HEK293 (cell line): ENCODE measurements around the gene SLC5A9.

Experiments
- CTCF ChIA-PET: fragments of 350-600 bp; formaldehyde crosslinking; extraction: SDS; loops from one replicate; lab custom pipeline; 2021; ENCODE audit warnings: antibody characterized with exemption; lab: Yijun Ruan, JAX
- POLR2A ChIA-PET: fragments of 300-600 bp; formaldehyde crosslinking; extraction: SDS; loops from one replicate; lab custom pipeline; 2020; ENCODE audit warnings: antibody characterized with exemption, inconsistent platforms; lab: Yijun Ruan, JAX
- H3K27ac ChIP-seq: fragments of 200-500 bp; sonication (Bioruptor generic); 2 replicates; pipeline ENCODE4 v1.5.1; 2014; ENCODE audit warnings: low read depth, low read length, control low read depth, inconsistent platforms; ENCODE audit errors: extremely low read depth
- H3K36me3 ChIP-seq, 2 experiments: fragments of 200-500 bp in 1 of 2; sonication (Bioruptor generic) in 1 of 2; 1 replicate in 1 of 2; 2 replicates in 1 of 2; pipeline ENCODE4 v1.5.1; 2014 to 2017; ENCODE audit warnings: inconsistent platforms in 2 of 2, low read length in 2 of 2; ENCODE audit not compliant: control insufficient read depth in 2 of 2, insufficient read depth in 1 of 2
- H3K4me1 ChIP-seq: fragments of 200-500 bp; sonication (Bioruptor generic); 2 replicates; pipeline ENCODE4 v1.5.1; 2014; ENCODE audit warnings: mild to moderate bottlenecking, low read length, inconsistent platforms; ENCODE audit not compliant: control insufficient read depth, insufficient read depth
- H3K4me3 ChIP-seq: 2 replicates; pipeline ENCODE4 v1.5.1; 2011; ENCODE audit warnings: low read depth, mild to moderate bottlenecking, control low read depth, low read length, moderate library complexity
- H3K9me3 ChIP-seq: fragments of 200-500 bp; sonication (Bioruptor generic); 2 replicates; pipeline ENCODE4 v1.5.1; 2014; ENCODE audit warnings: low read depth, low read length, inconsistent platforms; ENCODE audit not compliant: control insufficient read depth, insufficient read depth
- EGR2 ChIP-seq: fragments of 450-650 bp; formaldehyde crosslinking; IDR thresholded peaks from 2 replicates; pipeline ENCODE4 v1.5.1; 2016; ENCODE audit warnings: low read depth, missing biosample characterization, missing genetic modification characterization
- ZBTB11 ChIP-seq: fragments of 450-650 bp; formaldehyde crosslinking; conservative IDR thresholded peaks from 2 replicates; pipeline ENCODE4 v1.5.1; 2016; ENCODE audit warnings: low read depth, missing biosample characterization, missing genetic modification characterization
- ZFP41 ChIP-seq: fragments of 450-650 bp; formaldehyde crosslinking; IDR thresholded peaks from 2 replicates; pipeline ENCODE4 v1.5.1; 2016; ENCODE audit warnings: missing biosample characterization, missing genetic modification characterization, borderline replicate concordance
- ZNF155 ChIP-seq: fragments of 450-650 bp; formaldehyde crosslinking; IDR thresholded peaks from 2 replicates; pipeline ENCODE4 v1.5.1; 2016; ENCODE audit warnings: missing biosample characterization, missing genetic modification characterization
- ZNF157 ChIP-seq: fragments of 450-650 bp; formaldehyde crosslinking; IDR thresholded peaks from 2 replicates; pipeline ENCODE4 v1.5.1; 2016; ENCODE audit warnings: missing biosample characterization, missing genetic modification characterization
- ZNF16 ChIP-seq: fragments of 450-650 bp; formaldehyde crosslinking; IDR thresholded peaks from 2 replicates; pipeline ENCODE4 v1.5.1; 2016; ENCODE audit warnings: low read depth, missing biosample characterization, missing genetic modification characterization
- ZNF2 ChIP-seq: fragments of 450-650 bp; formaldehyde crosslinking; IDR thresholded peaks from 2 replicates; pipeline ENCODE4 v1.5.1; 2016; ENCODE audit warnings: missing biosample characterization, missing genetic modification characterization
- ZNF548 ChIP-seq: fragments of 450-650 bp; formaldehyde crosslinking; IDR thresholded peaks from 2 replicates; pipeline ENCODE4 v1.5.1; 2016; ENCODE audit warnings: missing biosample characterization, missing genetic modification characterization
- ZNF596 ChIP-seq: fragments of 450-650 bp; IDR thresholded peaks from 2 replicates; pipeline ENCODE4 v1.5.0; 2018; ENCODE audit warnings: missing biosample characterization, mild to moderate bottlenecking, missing genetic modification characterization, moderate library complexity
- ZNF639 ChIP-seq: fragments of 450-650 bp; formaldehyde crosslinking; IDR thresholded peaks from 2 replicates; pipeline ENCODE4 v1.5.1; 2016; ENCODE audit warnings: missing biosample characterization, missing genetic modification characterization
- ZNF654 ChIP-seq: fragments of 450-650 bp; formaldehyde crosslinking; IDR thresholded peaks from 2 replicates; pipeline ENCODE4 v1.5.1; 2016; ENCODE audit warnings: low read depth, missing biosample characterization, missing genetic modification characterization
- ZNF707 ChIP-seq: fragments of 450-650 bp; formaldehyde crosslinking; IDR thresholded peaks from 2 replicates; pipeline ENCODE4 v1.5.1; 2016; ENCODE audit warnings: missing biosample characterization, missing genetic modification characterization
- ZNF792 ChIP-seq: fragments of 450-650 bp; formaldehyde crosslinking; IDR thresholded peaks from 2 replicates; pipeline ENCODE4 v1.5.1; 2016; ENCODE audit warnings: missing biosample characterization, missing genetic modification characterization
- TF ChIP-seq, protein P1 (sequence below): fragments of 450-650 bp; formaldehyde crosslinking; IDR thresholded peaks from 2 replicates; pipeline ENCODE4 v1.5.1; 2016; ENCODE audit warnings: missing biosample characterization, missing genetic modification characterization

Gene SLC5A9

GRCh38 chr1:48200166-48200900, 22.2 kb upstream of the SLC5A9 start:
- ChIA-PET CTCF (interaction anchor here (0.5 to 6.6 kb wide), 9 partner anchors 10 to 464 kb away, joined by 3 to 79 read pairs (median 4); no protein-coding TSS in a partner anchor), POLR2A (no interaction called here)
- H3K4me1 ChIP-seq, result no peaks in the 10 kb centered on the region
- H3K4me3 ChIP-seq, result no peak overlapping the region
- no peaks in the 10 kb centered on the region for H3K36me3 ChIP-seq
- TF ChIP-seq ZNF157 (tag by site-specific recombination) (no peak), EGR2 (no peak), ZNF792 (tag by site-specific recombination) (no peak), ZNF548 (tag by site-specific recombination) (no peak), ZBTB11 (no peak), ZNF16 (tag by site-specific recombination) (no peak), ZNF596 (tag by site-specific recombination) (no peak), ZNF639 (tag by site-specific recombination) (no peak), ZNF707 (no peak)
- H3K9me3 ChIP-seq, result no peaks in the 10 kb centered on the region
- no peak overlapping the region for H3K27ac ChIP-seq

- no peak overlapping the region for H3K4me3 ChIP-seq
- ChIA-PET POLR2A (no interaction called here), CTCF (interaction anchor here (0.6 to 6.6 kb wide), 25 partner anchors 8 to 476 kb away, joined by 3 to 79 read pairs (median 4); no protein-coding TSS in a partner anchor)
Observed at GRCh38 chr1:48202030-48202752, 20.3 kb upstream of the SLC5A9 start.

More at GRCh38 chr1:48202030-48202752, 20.3 kb upstream of the SLC5A9 start:
- H3K36me3 ChIP-seq, result no peaks in the 10 kb centered on the region
- H3K27ac ChIP-seq, result no peak overlapping the region
- no peaks in the 10 kb centered on the region for H3K4me1 ChIP-seq
- TF ChIP-seq ZNF654 (tag by site-specific recombination) (peak; percentile 67), ZFP41 (tag by site-specific recombination) (no peak), ZNF155 (tag by site-specific recombination) (no peak), ZNF2 (tag by site-specific recombination) (peak; percentile 66; the same call in 1 of the 2 replicates)
- TF ChIP-seq, protein P1, sequence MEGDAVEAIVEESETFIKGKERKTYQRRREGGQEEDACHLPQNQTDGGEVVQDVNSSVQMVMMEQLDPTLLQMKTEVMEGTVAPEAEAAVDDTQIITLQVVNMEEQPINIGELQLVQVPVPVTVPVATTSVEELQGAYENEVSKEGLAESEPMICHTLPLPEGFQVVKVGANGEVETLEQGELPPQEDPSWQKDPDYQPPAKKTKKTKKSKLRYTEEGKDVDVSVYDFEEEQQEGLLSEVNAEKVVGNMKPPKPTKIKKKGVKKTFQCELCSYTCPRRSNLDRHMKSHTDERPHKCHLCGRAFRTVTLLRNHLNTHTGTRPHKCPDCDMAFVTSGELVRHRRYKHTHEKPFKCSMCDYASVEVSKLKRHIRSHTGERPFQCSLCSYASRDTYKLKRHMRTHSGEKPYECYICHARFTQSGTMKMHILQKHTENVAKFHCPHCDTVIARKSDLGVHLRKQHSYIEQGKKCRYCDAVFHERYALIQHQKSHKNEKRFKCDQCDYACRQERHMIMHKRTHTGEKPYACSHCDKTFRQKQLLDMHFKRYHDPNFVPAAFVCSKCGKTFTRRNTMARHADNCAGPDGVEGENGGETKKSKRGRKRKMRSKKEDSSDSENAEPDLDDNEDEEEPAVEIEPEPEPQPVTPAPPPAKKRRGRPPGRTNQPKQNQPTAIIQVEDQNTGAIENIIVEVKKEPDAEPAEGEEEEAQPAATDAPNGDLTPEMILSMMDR (tag by site-specific recombination), result peak; percentile 63
- TF ChIP-seq, all 188 proteins: peak for 3
- no peaks in the 10 kb centered on the region for H3K9me3 ChIP-seq
